ENCODE measurements around the gene CNTLN.
"Not testable (repeated sequence)": the region's sequence is repeated elsewhere in the genome, so short reads cannot be mapped to it uniquely, and the experiment has no call there.

The CNTLN gene

DNA sequence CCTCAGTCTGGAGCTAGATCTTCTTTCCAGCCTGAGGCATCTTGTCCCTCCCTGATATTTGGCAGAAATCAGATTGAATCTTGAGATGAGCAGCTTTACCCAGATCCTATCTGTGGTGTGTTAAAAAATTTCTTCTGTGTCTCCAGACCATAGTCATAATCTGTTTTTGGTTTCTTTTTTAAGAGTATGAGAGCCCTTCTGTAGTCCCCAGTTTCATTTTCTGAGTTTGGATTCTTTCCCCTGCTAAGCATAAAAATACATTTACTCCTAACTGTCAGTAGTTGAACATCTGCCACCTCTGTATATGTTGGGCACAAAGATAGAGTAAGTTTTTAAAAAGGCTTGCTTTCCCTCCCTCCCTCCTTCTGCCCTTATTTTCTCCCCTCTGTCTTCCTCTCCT is 137.7 kb downstream of the CNTLN start:
- H3F3A ChIP-seq (ENCODE audit: insufficient read depth, low read length): no peaks in the 10 kb centered on the region
- H3K9ac ChIP-seq (ENCODE audit: low read length): no peak overlapping the region
- no peaks in the 10 kb centered on the region for H3K79me2 ChIP-seq (ENCODE audit: insufficient read depth, low read length)
- H3K4me3 ChIP-seq (ENCODE audit: low read depth, low read length, poor library complexity, severe bottlenecking): no peak overlapping the region
- H3K4me2 ChIP-seq (ENCODE audit: low read length): no peak overlapping the region
- no peak overlapping the region for H3K27ac ChIP-seq (ENCODE audit: low read depth, low read length, poor library complexity, severe bottlenecking)
- no peaks in the 10 kb centered on the region for H3K9me3 ChIP-seq (ENCODE audit: low read length)
- H3K36me3 ChIP-seq (ENCODE audit: insufficient read depth, low read length): no peaks in the 10 kb centered on the region
- no peak overlapping the region for H2AFZ ChIP-seq (ENCODE audit: low read length)
- no peaks in the 10 kb centered on the region for H3K27me3 ChIP-seq (ENCODE audit: insufficient read depth, low read length)
- TF ChIP-seq CTCF (IDR thresholded peaks at IDR 0.05; ENCODE audit: low read length): no peak
- TF ChIP-seq EZH2 (IDR thresholded peaks at IDR 0.05; ENCODE audit: borderline replicate concordance, low read length): no peak
- no peaks in the 10 kb centered on the region for H4K20me1 ChIP-seq (ENCODE audit: insufficient read depth, low read length)
- H3K4me1 ChIP-seq (ENCODE audit: insufficient read depth, low read length, severe bottlenecking): no peaks in the 10 kb centered on the region
- H3K9me2 ChIP-seq (ENCODE audit: low read depth, low read length): no peaks in the 10 kb centered on the region; the same call in 1 of the 2 replicates

DNA sequence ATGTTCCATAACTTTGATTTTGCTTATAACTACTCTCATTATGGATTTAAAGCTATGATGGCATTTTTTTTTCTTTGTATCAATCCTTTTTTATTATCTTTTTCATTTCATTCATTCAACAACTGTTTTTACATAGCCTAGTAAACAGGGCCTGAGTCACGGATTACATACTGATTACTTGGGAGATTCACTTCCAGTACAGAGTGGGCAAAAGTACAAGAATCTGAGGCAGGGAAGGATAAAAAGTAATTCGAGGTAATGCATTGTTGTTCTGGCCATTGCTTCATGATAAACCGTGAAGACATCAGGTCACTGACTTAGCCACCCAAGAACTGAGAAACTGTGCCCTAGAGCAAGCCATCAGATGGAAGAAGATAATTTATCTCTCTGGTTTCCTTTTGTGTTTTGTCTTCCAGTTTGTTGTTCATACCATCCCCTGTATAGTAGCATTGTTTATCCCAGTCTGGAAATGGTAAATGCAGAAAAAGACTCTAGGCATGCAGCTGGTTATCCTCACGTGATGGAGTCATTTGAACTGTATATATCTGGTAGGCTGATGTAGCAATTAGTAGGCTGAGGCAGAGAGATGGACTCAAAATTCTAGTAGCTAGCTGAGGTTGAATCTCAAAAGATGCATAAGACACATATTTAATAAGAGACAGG is 145.6 kb downstream of the CNTLN start:
- no peaks in the 10 kb centered on the region for H3K4me1 ChIP-seq (ENCODE audit: insufficient read depth, low read length, severe bottlenecking)
- H3K9me3 ChIP-seq (ENCODE audit: low read length): no peaks in the 10 kb centered on the region
- no peak overlapping the region for H2AFZ ChIP-seq (ENCODE audit: low read length)
- no peak overlapping the region for H3K4me2 ChIP-seq (ENCODE audit: low read length)
- no peaks in the 10 kb centered on the region for H3K79me2 ChIP-seq (ENCODE audit: insufficient read depth, low read length)
- TF ChIP-seq EZH2 (IDR thresholded peaks at IDR 0.05; ENCODE audit: borderline replicate concordance, low read length) (no peak), CTCF (IDR thresholded peaks at IDR 0.05; ENCODE audit: low read length) (no peak)
- no peak overlapping the region for H3K27ac ChIP-seq (ENCODE audit: low read depth, low read length, poor library complexity, severe bottlenecking)
- H3F3A ChIP-seq (ENCODE audit: insufficient read depth, low read length): no peaks in the 10 kb centered on the region
- no peaks in the 10 kb centered on the region for H4K20me1 ChIP-seq (ENCODE audit: insufficient read depth, low read length)
- no peaks in the 10 kb centered on the region for H3K9me2 ChIP-seq (ENCODE audit: low read depth, low read length)
- H3K4me3 ChIP-seq (ENCODE audit: low read depth, low read length, poor library complexity, severe bottlenecking): no peak overlapping the region
- H3K9ac ChIP-seq (ENCODE audit: low read length): no peak overlapping the region
- H3K36me3 ChIP-seq (ENCODE audit: insufficient read depth, low read length): no peaks in the 10 kb centered on the region
- H3K27me3 ChIP-seq (ENCODE audit: insufficient read depth, low read length): no peaks in the 10 kb centered on the region

DNA sequence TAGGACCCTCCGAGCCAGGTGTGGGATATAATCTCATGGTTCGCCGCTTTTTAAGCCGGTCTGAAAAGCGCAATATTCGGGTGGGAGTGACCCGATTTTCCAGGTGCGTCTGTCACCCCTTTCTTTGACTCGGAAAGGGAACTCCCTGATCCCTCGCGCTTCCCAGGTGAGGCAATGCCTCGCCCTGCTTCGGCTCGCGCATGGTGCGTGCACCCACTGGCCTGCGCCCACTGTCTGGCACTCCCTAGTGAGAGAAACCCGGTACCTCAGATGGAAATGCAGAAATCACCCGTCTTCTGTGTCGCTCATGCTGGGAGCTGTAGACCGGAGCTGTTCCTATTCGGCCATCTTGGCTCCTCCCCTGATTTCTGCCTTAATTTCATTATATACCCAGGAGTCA is 155.8 kb downstream of the CNTLN start:
- H3K4me2 ChIP-seq (ENCODE audit: low read length); H3K9me3 ChIP-seq (ENCODE audit: low read length); H3K27ac ChIP-seq (ENCODE audit: low read depth, low read length, poor library complexity, severe bottlenecking); H3K4me3 ChIP-seq (ENCODE audit: low read depth, low read length, poor library complexity, severe bottlenecking); H4K20me1 ChIP-seq (ENCODE audit: insufficient read depth, low read length); H3K36me3 ChIP-seq (ENCODE audit: insufficient read depth, low read length); H3K9me2 ChIP-seq (ENCODE audit: low read depth, low read length); H3K79me2 ChIP-seq (ENCODE audit: insufficient read depth, low read length); H3F3A ChIP-seq (ENCODE audit: insufficient read depth, low read length); H3K27me3 ChIP-seq (ENCODE audit: insufficient read depth, low read length); H3K4me1 ChIP-seq (ENCODE audit: insufficient read depth, low read length, severe bottlenecking); H2AFZ ChIP-seq (ENCODE audit: low read length); H3K9ac ChIP-seq (ENCODE audit: low read length): not testable (repeated sequence)

- Histone ChIP-seq H3K9ac (ENCODE audit: low read length) (no peak overlapping the region), H3K4me2 (ENCODE audit: low read length) (no peak overlapping the region), H3F3A (ENCODE audit: insufficient read depth, low read length) (no peaks in the 10 kb centered on the region)
Observed at GRCh38 chr9:17291766-17292165, 156.9 kb downstream of the CNTLN start.

More at GRCh38 chr9:17291766-17292165, 156.9 kb downstream of the CNTLN start:
- H3K79me2 ChIP-seq (ENCODE audit: insufficient read depth, low read length): no peaks in the 10 kb centered on the region
- H3K4me3 ChIP-seq (ENCODE audit: low read depth, low read length, poor library complexity, severe bottlenecking): no peak overlapping the region
- H3K9me2 ChIP-seq (ENCODE audit: low read depth, low read length): no peaks in the 10 kb centered on the region
- no peaks in the 10 kb centered on the region for H3K9me3 ChIP-seq (ENCODE audit: low read length)
- no peaks in the 10 kb centered on the region for H3K27me3 ChIP-seq (ENCODE audit: insufficient read depth, low read length)
- no peak overlapping the region for H2AFZ ChIP-seq (ENCODE audit: low read length)
- no peaks in the 10 kb centered on the region for H3K4me1 ChIP-seq (ENCODE audit: insufficient read depth, low read length, severe bottlenecking)
- H3K27ac ChIP-seq (ENCODE audit: low read depth, low read length, poor library complexity, severe bottlenecking): no peak overlapping the region
- TF ChIP-seq EZH2 (IDR thresholded peaks at IDR 0.05; ENCODE audit: borderline replicate concordance, low read length): no peak
- TF ChIP-seq CTCF (IDR thresholded peaks at IDR 0.05; ENCODE audit: low read length): no peak
- H3K36me3 ChIP-seq (ENCODE audit: insufficient read depth, low read length): no peaks in the 10 kb centered on the region
- H4K20me1 ChIP-seq (ENCODE audit: insufficient read depth, low read length): no peaks in the 10 kb centered on the region

Measured in OCI-LY1 (cell line).